HepG2 (cell line): ENCODE measurements around the gene MYADML2. TPM values are rescaled to one million over a fixed set of nuclear protein-coding genes. Genes with fewer than 3 reads are reported as not detected.

ENCODE experiments used
- CREM ChIP-seq, 2 experiments: sonication (generic) in 1 of 2; formaldehyde crosslinking in 1 of 2; IDR thresholded peaks; 2 replicates each; pipeline versions ENCODE4 v1.4.0 to v1.6.1; 2016 to 2020; ENCODE audit warnings: antibody characterized with exemption in 1 of 2, mild to moderate bottlenecking in 1 of 2, missing genetic modification reagents in 1 of 2
- CSRNP1 ChIP-seq: sonication (generic); formaldehyde crosslinking; IDR thresholded peaks from 2 replicates; pipeline ENCODE4 v1.8.1; 2023; ENCODE audit warnings: mild to moderate bottlenecking, missing genetic modification reagents
- FLYWCH1 ChIP-seq: sonication (generic); formaldehyde crosslinking; IDR thresholded peaks from 2 replicates; pipeline ENCODE4 v1.8.1; 2023; ENCODE audit warnings: mild to moderate bottlenecking, missing genetic modification reagents
- GATAD1 ChIP-seq: IDR thresholded peaks from 2 replicates; pipeline ENCODE4 v1.6.1; 2016; ENCODE audit warnings: missing genetic modification reagents, missing compliant biosample characterization
- JUN ChIP-seq: sonication (generic); formaldehyde crosslinking; IDR thresholded peaks from 2 replicates; pipeline ENCODE4 v1.4.0; 2020; ENCODE audit warnings: mild to moderate bottlenecking, missing genetic modification reagents
- KDM3A ChIP-seq: IDR thresholded peaks from 2 replicates; pipeline ENCODE4 v1.6.1; 2018; ENCODE audit warnings: low read depth, missing compliant biosample characterization
- KLF11 ChIP-seq: IDR thresholded peaks from 2 replicates; pipeline ENCODE4 v1.6.1; 2016; ENCODE audit warnings: missing compliant biosample characterization
- KLF12 ChIP-seq: sonication (generic); formaldehyde crosslinking; IDR thresholded peaks from 2 replicates; pipeline ENCODE4 v1.4.0; 2020; ENCODE audit warnings: missing genetic modification reagents, borderline replicate concordance
- LBX2 ChIP-seq: sonication (generic); formaldehyde crosslinking; IDR thresholded peaks from 2 replicates; pipeline ENCODE4 v1.5.0; 2020; ENCODE audit warnings: missing genetic modification reagents, mild to moderate bottlenecking, borderline replicate concordance
- MZF1 ChIP-seq: sonication (generic); formaldehyde crosslinking; IDR thresholded peaks from 2 replicates; pipeline ENCODE4 v1.8.1; 2023; ENCODE audit warnings: mild to moderate bottlenecking, missing genetic modification reagents, borderline replicate concordance
- ZNF230 ChIP-seq: sonication (generic); formaldehyde crosslinking; IDR thresholded peaks from 2 replicates; pipeline ENCODE4 v1.4.0; 2020; ENCODE audit warnings: mild to moderate bottlenecking, missing genetic modification reagents
- ZNF512 ChIP-seq: sonication (generic); formaldehyde crosslinking; IDR thresholded peaks from 2 replicates; pipeline ENCODE4 v1.4.0; 2020; ENCODE audit warnings: mild to moderate bottlenecking, missing genetic modification reagents
- ZNF652 ChIP-seq: IDR thresholded peaks from 2 replicates; pipeline ENCODE4 v1.6.1; 2016; ENCODE audit warnings: low read depth, borderline replicate concordance
- polyA plus RNA-seq, 8 experiments: library from polyadenylated mRNA; depleted of rRNA in 3 of 8; stranded (reverse) in 7 of 8; unstranded in 1 of 8; fragments of >200 nt; fragmentation: Illumina TruSeq in 4 of 8; extraction: Trizol in 4 of 8; gene quantifications; 2 replicates each; pipeline versions ENCODE4 v1.2.1 to v1.2.3, GENCODE V29; 2011 to 2016; ENCODE audit warnings: low read depth in 4 of 8, missing spikeins in 1 of 8, mixed read lengths in 1 of 8; ENCODE audit not compliant: insufficient read depth in 1 of 8
- total RNA-seq, 5 experiments: library from RNA; depleted of rRNA; stranded (reverse); fragments of >200 nt; fragmentation: Illumina TruSeq; extraction: Trizol; gene quantifications; 2 replicates each; pipeline ENCODE4 v1.2.3, GENCODE V29; 2016; ENCODE audit warnings: low read depth in 1 of 5
- TF ChIP-seq, protein P1 (sequence below): sonication (generic); formaldehyde crosslinking; IDR thresholded peaks from 2 replicates; pipeline ENCODE4 v1.4.0; 2020; ENCODE audit warnings: missing genetic modification reagents
- TF ChIP-seq, protein P2 (sequence below): sonication (generic); formaldehyde crosslinking; IDR thresholded peaks from 2 replicates; pipeline ENCODE4 v1.5.0; 2020; ENCODE audit warnings: mild to moderate bottlenecking, low read depth, missing genetic modification reagents, borderline replicate concordance
- TF ChIP-seq, protein P3 (sequence below): sonication (generic); formaldehyde crosslinking; IDR thresholded peaks from 2 replicates; pipeline ENCODE4 v1.4.0; 2020; ENCODE audit warnings: missing genetic modification reagents
- TF ChIP-seq, protein P4 (sequence below): IDR thresholded peaks from 2 replicates; pipeline ENCODE4 v1.6.1; 2016

The MYADML2 gene
- total and polyA plus RNA-seq, 2 of the 13 experiments (the other 11 are each of a cell fraction or from before 2014, with no cell fraction given), result not detected

GRCh38 chr17:81995463-81996231 is 48.6 kb upstream of the MYADML2 start (continued):
- TF ChIP-seq, protein P1, sequence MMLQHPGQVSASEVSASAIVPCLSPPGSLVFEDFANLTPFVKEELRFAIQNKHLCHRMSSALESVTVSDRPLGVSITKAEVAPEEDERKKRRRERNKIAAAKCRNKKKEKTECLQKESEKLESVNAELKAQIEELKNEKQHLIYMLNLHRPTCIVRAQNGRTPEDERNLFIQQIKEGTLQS (CRISPR knock-in tag), result peak; percentile 38; the same call in 1 of the 2 replicates
- 0 out of 2 replicates have a peak, but pooled peaks have one; percentile 62 for TF ChIP-seq MZF1
- TF ChIP-seq JUN (CRISPR knock-in tag), result peak; percentile 16; the same call in 1 of the 2 replicates
- TF ChIP-seq, protein P2, sequence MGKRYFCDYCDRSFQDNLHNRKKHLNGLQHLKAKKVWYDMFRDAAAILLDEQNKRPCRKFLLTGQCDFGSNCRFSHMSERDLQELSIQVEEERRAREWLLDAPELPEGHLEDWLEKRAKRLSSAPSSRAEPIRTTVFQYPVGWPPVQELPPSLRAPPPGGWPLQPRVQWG (CRISPR knock-in tag), result no peak
- TF ChIP-seq KLF11, result peak; percentile 38
- no peak for TF ChIP-seq KDM3A (CRISPR knock-in tag)
- no peak for TF ChIP-seq FLYWCH1 (CRISPR knock-in tag)
- TF ChIP-seq, protein P3, sequence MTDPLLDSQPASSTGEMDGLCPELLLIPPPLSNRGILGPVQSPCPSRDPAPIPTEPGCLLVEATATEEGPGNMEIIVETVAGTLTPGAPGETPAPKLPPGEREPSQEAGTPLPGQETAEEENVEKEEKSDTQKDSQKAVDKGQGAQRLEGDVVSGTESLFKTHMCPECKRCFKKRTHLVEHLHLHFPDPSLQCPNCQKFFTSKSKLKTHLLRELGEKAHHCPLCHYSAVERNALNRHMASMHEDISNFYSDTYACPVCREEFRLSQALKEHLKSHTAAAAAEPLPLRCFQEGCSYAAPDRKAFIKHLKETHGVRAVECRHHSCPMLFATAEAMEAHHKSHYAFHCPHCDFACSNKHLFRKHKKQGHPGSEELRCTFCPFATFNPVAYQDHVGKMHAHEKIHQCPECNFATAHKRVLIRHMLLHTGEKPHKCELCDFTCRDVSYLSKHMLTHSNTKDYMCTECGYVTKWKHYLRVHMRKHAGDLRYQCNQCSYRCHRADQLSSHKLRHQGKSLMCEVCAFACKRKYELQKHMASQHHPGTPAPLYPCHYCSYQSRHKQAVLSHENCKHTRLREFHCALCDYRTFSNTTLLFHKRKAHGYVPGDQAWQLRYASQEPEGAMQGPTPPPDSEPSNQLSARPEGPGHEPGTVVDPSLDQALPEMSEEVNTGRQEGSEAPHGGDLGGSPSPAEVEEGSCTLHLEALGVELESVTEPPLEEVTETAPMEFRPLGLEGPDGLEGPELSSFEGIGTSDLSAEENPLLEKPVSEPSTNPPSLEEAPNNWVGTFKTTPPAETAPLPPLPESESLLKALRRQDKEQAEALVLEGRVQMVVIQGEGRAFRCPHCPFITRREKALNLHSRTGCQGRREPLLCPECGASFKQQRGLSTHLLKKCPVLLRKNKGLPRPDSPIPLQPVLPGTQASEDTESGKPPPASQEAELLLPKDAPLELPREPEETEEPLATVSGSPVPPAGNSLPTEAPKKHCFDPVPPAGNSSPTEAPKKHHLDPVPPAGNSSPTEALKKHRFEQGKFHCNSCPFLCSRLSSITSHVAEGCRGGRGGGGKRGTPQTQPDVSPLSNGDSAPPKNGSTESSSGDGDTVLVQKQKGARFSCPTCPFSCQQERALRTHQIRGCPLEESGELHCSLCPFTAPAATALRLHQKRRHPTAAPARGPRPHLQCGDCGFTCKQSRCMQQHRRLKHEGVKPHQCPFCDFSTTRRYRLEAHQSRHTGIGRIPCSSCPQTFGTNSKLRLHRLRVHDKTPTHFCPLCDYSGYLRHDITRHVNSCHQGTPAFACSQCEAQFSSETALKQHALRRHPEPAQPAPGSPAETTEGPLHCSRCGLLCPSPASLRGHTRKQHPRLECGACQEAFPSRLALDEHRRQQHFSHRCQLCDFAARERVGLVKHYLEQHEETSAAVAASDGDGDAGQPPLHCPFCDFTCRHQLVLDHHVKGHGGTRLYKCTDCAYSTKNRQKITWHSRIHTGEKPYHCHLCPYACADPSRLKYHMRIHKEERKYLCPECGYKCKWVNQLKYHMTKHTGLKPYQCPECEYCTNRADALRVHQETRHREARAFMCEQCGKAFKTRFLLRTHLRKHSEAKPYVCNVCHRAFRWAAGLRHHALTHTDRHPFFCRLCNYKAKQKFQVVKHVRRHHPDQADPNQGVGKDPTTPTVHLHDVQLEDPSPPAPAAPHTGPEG (CRISPR knock-in tag), result peak; percentile 52; the same call in 1 of the 2 replicates
- peak; percentile 50; the same call in 1 of the 2 replicates for TF ChIP-seq ZNF512 (CRISPR knock-in tag)
- TF ChIP-seq ZNF652, result peak; percentile 21; the same call in 1 of the 2 replicates
- 0 out of 2 replicates have a peak, but pooled peaks have one; percentile 78 for TF ChIP-seq LBX2
- TF ChIP-seq KLF12 (CRISPR knock-in tag), result no peak
- TF ChIP-seq CSRNP1 (CRISPR knock-in tag), result no peak
- TF ChIP-seq GATAD1 (CRISPR knock-in tag), result peak; percentile 25; the same call in 1 of the 2 replicates
- TF ChIP-seq CREM (IDR thresholded peaks at IDR 0.05), result no peak
- 0 out of 2 replicates have a peak, but pooled peaks have one; percentile 9 for TF ChIP-seq CREM (CRISPR knock-in tag; IDR thresholded peaks at IDR 0.05)
- TF ChIP-seq, protein P4, sequence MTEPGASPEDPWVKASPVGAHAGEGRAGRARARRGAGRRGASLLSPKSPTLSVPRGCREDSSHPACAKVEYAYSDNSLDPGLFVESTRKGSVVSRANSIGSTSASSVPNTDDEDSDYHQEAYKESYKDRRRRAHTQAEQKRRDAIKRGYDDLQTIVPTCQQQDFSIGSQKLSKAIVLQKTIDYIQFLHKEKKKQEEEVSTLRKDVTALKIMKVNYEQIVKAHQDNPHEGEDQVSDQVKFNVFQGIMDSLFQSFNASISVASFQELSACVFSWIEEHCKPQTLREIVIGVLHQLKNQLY (CRISPR knock-in tag), result peak; percentile 59; the same call in 1 of the 2 replicates
- peak; percentile 57; the same call in 1 of the 2 replicates for TF ChIP-seq ZNF230
